HG03571 (cell line): Measurements from ENCODE around the gene LSM11.

Experiments
- ATAC-seq: cut with Tn5 transposase; IDR thresholded peaks from one replicate; pipeline ENCODE4 v1.9.1; 2021; ENCODE audit not compliant: unreplicated experiment

Gene LSM11

DNA sequence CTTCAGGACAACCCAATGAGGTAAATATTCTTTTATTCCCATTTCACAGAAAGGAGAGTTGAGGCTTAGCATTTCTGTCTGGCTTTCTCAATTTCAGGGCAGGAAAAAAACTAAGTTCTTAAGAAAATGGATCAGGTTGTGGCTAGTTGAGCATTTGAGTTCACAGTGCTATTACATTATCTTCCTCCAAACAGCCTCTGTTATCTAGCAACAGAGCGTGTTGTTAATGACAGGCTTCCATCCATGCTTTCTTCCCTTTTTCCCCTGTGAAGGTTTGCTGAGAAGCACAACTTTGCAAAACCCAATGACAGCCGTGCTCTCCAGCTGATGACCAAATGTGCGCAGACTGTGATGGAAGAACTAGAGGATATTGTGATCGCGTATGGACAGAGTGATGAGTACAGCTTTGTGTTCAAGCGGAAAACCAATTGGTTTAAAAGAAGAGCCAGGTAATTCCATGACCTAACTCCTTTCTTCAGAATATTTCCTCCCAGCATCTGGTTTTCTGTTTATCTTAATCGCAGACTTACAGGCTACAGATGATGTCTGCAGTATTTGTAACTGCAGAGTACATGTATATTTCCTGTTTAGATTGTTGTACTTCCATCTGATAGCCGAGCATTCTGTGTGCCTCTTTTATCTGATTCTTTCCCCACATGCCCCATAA is 10.8 kb upstream of the LSM11 start:
- no peak for ATAC-seq

DNA sequence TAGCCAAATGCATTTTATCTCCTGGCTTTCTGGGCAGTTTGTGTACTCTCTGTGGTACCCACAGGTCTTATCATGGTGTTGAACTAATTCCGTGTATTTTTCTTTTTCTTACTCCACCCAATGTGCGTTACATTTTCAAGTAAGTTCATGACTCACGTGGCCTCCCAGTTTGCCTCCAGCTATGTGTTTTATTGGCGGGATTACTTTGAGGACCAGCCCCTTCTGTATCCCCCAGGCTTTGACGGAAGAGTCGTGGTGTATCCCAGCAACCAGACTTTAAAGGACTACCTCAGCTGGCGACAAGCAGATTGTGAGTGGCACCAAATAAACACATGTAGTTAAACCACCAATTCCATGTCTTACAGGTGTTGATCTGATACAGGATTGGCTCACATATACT is 9.1 kb upstream of the LSM11 start:
- ATAC-seq = no peak

DNA sequence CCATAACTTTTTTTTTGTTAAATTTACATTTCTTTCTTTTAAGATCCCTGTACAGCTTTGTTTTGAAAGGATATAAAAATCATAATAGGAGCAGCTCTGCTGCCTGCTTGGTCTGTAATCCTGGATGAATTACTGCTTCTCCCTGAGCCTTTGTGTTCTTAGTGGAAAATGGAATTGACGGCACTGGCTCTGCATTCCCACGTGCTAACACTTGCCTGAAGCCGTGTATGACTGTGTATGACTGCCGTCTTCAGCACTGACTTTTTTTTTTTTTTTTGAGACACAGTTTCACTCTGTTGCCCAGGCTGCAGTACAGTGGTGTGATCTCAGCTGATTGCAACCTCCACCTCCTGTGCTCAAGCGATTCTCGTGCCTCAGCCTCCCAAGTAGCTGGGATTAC is 7.5 kb upstream of the LSM11 start:
- ATAC-seq = no peak

- ATAC-seq = no peak
Observed at GRCh38 chr5:157739388-157740228, 3.9 kb upstream of the LSM11 start.

DNA sequence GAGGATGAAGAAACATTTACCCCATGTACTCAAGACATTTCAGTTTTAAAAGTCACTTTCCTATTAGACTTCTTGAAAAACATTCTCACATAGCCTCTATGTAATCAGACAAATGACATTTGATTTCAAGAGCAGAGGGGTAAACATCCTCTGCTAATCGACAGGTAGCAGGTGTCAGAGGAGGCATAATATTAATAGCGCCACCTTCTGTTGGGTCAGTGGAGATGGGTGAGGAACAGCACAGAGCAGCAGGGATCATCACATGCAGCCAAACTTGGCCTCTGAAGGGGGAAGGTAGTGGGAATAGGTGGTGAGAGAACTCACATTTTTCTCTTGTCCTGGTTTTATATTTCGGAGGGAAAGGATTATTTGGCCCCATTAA is 3.3 kb upstream of the LSM11 start:
- no peak for ATAC-seq

GRCh38 chr5:157741131-157741530 is 2.4 kb upstream of the LSM11 start:
- no peak for ATAC-seq

DNA sequence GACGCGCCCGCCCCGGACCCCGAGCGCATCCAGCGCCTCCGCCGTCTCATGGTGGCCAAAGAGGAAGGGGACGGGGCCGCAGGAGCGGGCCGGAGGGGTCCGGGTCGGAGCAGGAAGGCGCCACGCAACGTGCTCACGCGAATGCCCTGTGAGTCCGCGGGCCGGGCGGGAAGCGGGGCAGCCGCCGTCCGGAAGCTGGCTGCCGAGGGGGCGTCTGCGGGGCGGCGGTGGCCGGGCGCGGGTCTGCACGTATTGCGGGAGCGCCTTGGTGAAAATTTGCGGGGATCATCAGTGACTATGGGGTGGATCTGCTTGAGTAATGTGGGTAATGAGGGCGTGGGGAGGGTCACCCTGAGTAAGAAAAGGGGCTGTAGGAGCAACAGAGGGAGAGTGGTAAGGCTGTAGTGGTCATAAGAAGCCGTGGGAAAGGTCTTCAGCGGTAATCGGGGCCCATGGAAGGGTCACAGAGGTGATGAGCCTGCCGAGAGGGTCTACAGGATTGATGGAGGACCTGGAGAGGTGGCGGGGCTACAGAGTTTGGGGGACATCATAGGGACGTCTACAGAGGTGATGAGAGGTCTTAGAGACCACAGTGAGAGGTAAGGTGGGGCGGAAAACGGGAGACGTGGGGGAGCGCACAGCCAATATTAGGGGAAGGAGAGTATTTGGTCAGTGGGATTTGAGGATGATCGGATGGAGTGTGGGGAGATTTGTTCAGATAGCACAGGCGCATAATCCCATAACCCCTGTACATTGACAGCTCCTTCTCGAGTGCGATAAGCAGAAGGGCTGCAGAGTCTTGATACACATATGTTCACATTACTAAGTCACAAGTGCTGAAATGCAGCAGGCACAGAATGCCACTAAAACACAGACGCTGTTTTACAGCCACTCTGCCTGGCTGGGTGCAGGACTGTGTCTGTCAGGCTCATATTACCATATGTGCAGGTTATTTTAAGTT is 819 bp downstream of the LSM11 start:
- peak; percentile 23 for ATAC-seq

DNA sequence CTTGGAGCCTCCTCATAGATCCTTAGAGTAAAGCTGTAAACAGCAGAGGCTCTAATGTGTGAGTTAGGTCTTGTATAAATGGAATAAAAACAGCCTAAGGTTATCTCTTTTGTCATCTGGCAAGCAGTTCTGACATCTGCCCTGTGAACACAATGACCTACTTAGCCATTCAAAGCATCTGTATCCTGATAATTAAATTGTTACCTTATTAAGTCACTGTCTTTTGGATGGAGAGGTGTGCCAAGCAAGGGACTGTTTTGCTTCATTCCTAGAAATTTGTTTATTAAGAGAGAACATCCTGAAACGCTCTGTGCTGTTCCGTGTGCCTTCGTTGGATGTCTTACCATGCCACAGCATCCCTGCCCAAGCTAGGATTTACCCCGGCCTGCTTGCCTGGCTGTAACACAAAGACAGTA is 1.5 kb downstream of the LSM11 start:
- ATAC-seq = no peak

DNA sequence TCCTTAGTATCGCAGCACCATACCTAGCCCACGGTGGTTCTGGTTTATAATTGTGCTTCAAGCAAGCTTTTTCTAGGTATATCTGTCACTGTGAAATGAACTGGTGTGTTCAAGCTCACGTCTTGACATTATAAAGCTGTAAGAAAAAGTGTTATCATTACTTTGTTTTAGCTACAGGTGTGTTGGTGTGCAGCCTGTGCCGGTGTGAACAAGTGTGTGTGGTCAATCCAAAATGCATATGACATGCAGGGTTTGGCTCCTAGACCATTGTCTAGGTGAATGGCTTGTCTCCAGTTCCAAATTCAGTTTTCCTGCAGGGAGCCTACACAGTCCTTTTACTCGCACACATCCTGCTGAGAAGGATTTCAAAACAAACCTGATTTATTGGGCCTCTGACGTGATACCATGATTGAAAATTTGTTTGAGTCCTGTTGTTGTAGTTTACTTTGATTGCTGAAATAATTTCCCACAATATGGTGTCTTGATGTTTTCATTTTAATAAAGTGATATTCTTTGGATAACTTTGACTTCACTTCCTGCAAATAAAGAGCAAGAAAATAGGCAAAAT is 3.7 kb downstream of the LSM11 start:
- no peak for ATAC-seq

DNA sequence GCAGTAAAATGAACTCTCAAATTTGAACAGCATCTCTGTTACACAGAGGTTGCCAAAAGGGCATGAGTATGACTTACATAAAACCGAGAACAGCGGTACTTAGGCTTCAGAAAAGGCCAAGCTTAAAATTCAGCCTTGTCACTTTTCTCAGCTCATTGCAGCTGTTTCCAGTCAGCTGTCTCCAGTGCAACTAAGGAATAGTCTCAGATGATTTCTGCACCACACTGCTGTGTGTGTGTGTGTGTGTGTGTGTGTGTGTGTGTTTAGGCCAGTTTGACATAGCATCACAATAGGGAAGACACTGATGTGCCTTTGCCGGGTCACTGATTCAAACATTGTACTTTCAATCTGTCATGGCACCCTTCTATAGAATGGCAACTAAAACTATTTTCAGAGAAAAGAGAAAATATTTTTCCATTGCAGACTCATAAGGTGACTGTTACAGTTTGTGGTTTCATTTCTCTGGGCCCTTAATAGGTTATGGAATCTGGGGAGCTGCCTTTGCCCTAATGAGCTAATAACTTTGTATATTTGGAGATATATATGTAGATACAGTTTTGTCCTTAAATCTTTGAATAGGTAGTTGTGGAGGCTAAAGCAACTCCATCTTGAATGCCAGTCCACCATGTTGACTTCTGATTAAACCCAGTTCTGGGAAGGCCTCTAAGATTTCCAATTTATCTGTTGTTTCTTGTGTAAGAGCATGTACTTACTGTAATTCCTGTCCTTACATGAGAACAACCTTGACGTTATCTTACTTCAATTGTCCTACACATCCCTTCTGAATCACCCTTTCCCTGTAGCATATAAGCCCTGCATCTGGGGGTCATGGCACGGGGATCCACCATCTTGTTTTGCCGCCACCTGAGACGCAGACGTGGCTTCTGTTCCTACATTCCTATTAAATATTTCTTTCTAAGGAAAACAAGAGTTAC is 4.5 kb downstream of the LSM11 start:
- no peak for ATAC-seq

GRCh38 chr5:157748760-157749461 is 5.4 kb downstream of the LSM11 start:
- no peak for ATAC-seq

GRCh38 chr5:157749462-157749799 is 5.9 kb downstream of the LSM11 start:
- no peak for ATAC-seq

- no peak for ATAC-seq
Observed at GRCh38 chr5:157750320-157750719, 6.8 kb downstream of the LSM11 start.

DNA sequence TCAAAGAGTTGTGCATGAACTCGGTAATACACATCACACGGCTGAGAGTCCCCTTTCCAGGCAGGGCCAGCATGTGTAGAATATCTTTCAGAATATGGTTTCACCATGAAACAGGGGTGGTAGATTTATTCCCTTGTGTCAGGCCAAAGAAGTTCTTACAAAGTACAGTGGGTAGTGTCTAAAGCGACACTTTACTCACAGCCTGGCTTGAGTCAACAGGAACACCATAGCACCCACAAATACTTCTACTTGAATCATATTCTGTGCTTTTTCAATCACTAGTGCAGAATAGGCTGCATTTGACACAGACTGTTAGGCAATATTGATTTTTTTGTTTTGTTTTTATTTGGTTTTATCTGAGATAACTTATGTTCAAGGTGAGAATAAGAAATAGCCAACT is 12.6 kb downstream of the LSM11 start:
- ATAC-seq = no peak

- no peak for ATAC-seq
Observed at GRCh38 chr5:157758706-157759105, 15.2 kb downstream of the LSM11 start.

DNA sequence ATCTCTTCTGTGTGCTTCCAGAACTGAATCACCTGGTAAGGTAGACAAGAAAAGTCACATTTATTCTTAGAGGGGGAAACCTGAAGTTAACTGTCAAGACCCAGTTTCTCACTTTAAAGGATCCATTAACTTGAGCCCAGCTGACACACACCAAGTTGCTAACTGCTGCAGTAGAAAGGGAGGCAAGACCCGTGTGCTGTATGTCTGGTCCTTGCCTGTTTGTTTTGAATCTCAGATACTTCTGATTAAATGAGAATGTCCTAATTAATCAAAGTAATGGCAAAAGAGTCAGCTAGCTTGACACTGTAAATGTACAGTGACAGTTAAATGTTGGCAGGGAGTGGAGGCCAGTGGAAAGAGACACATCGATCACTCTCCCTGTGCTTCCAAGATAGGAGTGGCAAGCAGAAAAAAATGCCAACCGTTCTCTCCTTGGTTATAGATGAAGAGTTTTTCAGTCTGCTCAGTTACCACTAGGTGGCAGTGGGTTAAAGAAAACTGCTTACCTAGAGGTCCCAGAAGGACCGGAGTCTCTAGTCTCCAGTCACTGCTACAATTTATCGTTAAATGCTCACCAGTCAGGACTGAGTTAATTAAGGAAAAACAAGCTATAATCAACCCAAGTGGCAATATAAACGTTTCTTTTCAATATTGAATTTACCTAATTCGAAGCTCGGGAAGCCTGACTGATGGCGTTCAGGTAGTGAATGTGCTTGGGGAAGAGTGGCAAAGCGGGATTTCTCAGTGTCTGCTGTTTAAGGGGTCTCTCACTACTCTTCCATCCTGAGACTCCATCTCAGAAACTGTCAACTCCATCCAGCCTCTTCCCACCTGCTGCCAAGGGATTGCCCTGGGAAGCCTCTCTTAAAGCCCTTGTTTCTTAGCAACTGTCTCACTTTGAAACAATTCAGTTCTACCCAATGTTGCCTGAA is 18.4 kb downstream of the LSM11 start:
- no peak for ATAC-seq

GRCh38 chr5:157764531-157764930 is 21.0 kb downstream of the LSM11 start:
- no peak for ATAC-seq

GRCh38 chr5:157766442-157766841 is 22.9 kb downstream of the LSM11 start:
- ATAC-seq = no peak
